HepG2 (cell line): Measurements from ENCODE around the gene TP63. TPM values are rescaled to one million over a fixed set of nuclear protein-coding genes. Genes with fewer than 3 reads are reported as not detected.

Source experiments
- PPARG ChIP-seq: conservative IDR thresholded peaks from 2 replicates; pipeline ENCODE4 v1.6.1; 2016; ENCODE audit warnings: missing biosample characterization, missing genetic modification reagents
- polyA plus RNA-seq, 8 experiments: library from polyadenylated mRNA; depleted of rRNA in 3 of 8; stranded (reverse) in 7 of 8; unstranded in 1 of 8; fragments of >200 nt; fragmentation: Illumina TruSeq in 4 of 8; extraction: Trizol in 4 of 8; gene quantifications; 2 replicates each; pipeline versions ENCODE4 v1.2.1 to v1.2.3, GENCODE V29; 2011 to 2016; ENCODE audit warnings: low read depth in 4 of 8, missing spikeins in 1 of 8, mixed read lengths in 1 of 8; ENCODE audit not compliant: insufficient read depth in 1 of 8
- total RNA-seq, 5 experiments: library from RNA; depleted of rRNA; stranded (reverse); fragments of >200 nt; fragmentation: Illumina TruSeq; extraction: Trizol; gene quantifications; 2 replicates each; pipeline ENCODE4 v1.2.3, GENCODE V29; 2016; ENCODE audit warnings: low read depth in 1 of 5
- TF ChIP-seq, protein P1 (sequence below): sonication (generic); formaldehyde crosslinking; IDR thresholded peaks from one replicate; pipeline ENCODE4 v1.5.1; 2020; ENCODE audit warnings: mild to moderate bottlenecking, missing genetic modification reagents; ENCODE audit errors: not compliant biosample characterization
- TF ChIP-seq, protein P2 (sequence below): sonication (generic); formaldehyde crosslinking; IDR thresholded peaks from 2 replicates; pipeline ENCODE4 v1.5.1; 2020; ENCODE audit warnings: mild to moderate bottlenecking, missing genetic modification reagents, borderline replicate concordance

The TP63 gene
- total and polyA plus RNA-seq, 2 of the 13 experiments (the other 11 are each of a cell fraction or from before 2014, with no cell fraction given) = not detected

DNA sequence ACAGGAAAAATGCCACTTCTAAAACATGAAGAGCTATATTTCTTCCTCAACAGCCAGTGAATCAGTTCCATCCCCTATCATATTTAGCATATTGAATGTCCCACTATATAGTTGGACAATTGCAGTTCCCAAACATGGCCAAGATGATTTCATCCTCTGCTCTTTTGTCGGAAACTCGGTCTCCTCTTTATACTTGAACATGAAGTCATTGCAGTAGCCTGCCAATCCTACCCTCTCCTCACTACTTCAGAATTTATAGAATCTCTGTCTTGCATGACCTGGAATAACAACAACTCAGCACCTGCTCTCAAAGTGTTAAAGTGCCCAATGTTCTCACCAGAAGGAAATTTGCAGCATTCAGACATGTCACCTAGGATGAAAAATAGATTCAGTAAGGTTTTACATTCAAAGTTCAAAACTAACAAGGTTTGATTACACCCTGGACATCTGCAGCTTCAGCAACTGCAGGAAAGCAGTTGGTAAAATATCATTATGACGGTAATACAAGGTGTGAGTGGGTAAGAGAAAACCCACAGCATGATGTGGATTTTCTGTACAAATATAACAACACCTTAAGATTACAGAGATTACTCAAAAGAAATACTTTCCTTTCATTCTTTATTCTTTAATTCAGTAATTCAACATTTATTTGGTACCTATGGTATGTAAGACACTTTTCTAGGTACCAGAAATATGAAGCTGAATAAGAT is 52.5 kb downstream of the TP63 start (continued):
- TF ChIP-seq, protein P1, sequence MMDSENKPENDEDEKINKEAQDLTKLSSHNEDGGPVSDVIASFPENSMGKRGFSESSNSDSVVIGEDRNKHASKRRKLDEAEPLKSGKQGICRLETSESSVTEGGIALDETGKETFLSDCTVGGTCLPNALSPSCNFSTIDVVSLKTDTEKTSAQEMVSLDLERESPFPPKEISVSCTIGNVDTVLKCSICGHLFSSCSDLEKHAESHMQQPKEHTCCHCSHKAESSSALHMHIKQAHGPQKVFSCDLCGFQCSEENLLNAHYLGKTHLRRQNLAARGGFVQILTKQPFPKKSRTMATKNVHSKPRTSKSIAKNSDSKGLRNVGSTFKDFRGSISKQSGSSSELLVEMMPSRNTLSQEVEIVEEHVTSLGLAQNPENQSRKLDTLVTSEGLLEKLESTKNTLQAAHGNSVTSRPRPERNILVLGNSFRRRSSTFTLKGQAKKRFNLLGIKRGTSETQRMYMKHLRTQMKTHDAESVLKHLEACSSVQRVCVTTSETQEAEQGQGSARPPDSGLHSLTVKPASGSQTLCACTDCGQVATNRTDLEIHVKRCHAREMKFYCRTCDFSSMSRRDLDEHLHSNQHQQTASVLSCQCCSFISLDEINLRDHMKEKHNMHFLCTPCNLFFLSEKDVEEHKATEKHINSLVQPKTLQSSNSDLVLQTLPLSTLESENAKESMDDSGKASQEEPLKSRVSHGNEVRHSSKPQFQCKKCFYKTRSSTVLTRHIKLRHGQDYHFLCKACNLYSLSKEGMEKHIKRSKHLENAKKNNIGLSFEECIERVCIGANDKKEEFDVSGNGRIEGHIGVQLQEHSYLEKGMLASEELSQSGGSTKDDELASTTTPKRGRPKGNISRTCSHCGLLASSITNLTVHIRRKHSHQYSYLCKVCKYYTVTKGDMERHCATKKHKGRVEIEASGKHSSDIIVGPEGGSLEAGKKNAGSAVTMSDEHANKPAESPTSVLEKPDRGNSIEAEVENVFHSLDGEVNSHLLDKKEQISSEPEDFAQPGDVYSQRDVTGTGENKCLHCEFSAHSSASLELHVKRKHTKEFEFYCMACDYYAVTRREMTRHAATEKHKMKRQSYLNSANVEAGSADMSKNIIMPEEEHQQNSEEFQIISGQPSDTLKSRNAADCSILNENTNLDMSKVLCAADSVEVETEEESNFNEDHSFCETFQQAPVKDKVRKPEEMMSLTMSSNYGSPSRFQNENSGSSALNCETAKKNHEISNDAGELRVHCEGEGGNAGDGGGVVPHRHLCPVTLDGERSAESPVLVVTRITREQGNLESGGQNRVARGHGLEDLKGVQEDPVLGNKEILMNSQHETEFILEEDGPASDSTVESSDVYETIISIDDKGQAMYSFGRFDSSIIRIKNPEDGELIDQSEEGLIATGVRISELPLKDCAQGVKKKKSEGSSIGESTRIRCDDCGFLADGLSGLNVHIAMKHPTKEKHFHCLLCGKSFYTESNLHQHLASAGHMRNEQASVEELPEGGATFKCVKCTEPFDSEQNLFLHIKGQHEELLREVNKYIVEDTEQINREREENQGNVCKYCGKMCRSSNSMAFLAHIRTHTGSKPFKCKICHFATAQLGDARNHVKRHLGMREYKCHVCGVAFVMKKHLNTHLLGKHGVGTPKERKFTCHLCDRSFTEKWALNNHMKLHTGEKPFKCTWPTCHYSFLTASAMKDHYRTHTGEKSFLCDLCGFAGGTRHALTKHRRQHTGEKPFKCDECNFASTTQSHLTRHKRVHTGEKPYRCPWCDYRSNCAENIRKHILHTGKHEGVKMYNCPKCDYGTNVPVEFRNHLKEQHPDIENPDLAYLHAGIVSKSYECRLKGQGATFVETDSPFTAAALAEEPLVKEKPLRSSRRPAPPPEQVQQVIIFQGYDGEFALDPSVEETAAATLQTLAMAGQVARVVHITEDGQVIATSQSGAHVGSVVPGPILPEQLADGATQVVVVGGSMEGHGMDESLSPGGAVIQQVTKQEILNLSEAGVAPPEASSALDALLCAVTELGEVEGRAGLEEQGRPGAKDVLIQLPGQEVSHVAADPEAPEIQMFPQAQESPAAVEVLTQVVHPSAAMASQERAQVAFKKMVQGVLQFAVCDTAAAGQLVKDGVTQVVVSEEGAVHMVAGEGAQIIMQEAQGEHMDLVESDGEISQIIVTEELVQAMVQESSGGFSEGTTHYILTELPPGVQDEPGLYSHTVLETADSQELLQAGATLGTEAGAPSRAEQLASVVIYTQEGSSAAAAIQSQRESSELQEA (CRISPR knock-in tag) = no peak
- TF ChIP-seq PPARG (CRISPR knock-in tag) = no peak
- TF ChIP-seq, protein P2, sequence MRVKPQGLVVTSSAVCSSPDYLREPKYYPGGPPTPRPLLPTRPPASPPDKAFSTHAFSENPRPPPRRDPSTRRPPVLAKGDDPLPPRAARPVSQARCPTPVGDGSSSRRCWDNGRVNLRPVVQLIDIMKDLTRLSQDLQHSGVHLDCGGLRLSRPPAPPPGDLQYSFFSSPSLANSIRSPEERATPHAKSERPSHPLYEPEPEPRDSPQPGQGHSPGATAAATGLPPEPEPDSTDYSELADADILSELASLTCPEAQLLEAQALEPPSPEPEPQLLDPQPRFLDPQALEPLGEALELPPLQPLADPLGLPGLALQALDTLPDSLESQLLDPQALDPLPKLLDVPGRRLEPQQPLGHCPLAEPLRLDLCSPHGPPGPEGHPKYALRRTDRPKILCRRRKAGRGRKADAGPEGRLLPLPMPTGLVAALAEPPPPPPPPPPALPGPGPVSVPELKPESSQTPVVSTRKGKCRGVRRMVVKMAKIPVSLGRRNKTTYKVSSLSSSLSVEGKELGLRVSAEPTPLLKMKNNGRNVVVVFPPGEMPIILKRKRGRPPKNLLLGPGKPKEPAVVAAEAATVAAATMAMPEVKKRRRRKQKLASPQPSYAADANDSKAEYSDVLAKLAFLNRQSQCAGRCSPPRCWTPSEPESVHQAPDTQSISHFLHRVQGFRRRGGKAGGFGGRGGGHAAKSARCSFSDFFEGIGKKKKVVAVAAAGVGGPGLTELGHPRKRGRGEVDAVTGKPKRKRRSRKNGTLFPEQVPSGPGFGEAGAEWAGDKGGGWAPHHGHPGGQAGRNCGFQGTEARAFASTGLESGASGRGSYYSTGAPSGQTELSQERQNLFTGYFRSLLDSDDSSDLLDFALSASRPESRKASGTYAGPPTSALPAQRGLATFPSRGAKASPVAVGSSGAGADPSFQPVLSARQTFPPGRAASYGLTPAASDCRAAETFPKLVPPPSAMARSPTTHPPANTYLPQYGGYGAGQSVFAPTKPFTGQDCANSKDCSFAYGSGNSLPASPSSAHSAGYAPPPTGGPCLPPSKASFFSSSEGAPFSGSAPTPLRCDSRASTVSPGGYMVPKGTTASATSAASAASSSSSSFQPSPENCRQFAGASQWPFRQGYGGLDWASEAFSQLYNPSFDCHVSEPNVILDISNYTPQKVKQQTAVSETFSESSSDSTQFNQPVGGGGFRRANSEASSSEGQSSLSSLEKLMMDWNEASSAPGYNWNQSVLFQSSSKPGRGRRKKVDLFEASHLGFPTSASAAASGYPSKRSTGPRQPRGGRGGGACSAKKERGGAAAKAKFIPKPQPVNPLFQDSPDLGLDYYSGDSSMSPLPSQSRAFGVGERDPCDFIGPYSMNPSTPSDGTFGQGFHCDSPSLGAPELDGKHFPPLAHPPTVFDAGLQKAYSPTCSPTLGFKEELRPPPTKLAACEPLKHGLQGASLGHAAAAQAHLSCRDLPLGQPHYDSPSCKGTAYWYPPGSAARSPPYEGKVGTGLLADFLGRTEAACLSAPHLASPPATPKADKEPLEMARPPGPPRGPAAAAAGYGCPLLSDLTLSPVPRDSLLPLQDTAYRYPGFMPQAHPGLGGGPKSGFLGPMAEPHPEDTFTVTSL = no peak
- TF ChIP-seq, all 625 proteins: peak for 0
